HG03064 (cell line): Measurements from ENCODE around the gene COL27A1.

Experiments
- ATAC-seq: cut with Tn5 transposase; IDR thresholded peaks from one replicate; pipeline ENCODE4 v1.9.1; 2021; ENCODE audit warnings: low read depth; ENCODE audit not compliant: unreplicated experiment

COL27A1 gene

DNA sequence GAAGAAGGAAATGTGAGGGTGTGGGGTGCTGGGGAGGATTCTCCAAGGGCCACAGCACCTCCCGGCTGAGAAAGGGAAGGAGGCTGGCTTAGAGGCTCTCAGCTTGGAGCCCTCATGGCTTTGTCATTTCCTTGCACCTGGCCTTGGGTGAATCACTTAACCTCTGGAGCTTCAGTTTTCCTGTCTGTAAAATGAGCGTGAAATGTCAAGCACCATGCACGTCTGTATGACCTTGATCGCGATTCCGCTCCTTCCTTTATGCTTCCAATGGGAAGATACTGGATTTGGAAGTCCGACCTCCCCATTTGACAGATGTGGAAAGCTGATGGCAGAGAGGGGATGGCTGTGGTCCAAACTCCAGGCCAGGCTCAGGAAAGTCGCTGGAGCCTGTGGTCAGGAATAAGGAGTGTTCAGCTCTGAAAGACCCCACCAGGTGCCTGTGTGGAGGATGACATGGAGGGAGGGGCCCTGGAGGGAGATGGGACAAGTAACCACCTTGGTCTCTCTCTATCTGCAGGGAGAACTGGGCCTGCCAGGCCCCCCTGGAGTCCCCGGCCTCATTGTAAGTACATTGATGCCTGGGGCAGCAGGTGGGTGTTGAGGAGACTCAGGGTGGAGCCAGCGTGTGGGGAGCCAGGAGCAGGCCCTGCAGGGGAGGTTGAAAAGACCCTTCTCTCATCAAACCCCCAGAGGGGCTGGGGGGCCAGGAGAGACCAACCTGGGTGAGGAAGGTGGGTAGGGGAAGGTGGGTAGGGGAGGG is 66.5 kb downstream of the COL27A1 start:
- no peak for ATAC-seq

DNA sequence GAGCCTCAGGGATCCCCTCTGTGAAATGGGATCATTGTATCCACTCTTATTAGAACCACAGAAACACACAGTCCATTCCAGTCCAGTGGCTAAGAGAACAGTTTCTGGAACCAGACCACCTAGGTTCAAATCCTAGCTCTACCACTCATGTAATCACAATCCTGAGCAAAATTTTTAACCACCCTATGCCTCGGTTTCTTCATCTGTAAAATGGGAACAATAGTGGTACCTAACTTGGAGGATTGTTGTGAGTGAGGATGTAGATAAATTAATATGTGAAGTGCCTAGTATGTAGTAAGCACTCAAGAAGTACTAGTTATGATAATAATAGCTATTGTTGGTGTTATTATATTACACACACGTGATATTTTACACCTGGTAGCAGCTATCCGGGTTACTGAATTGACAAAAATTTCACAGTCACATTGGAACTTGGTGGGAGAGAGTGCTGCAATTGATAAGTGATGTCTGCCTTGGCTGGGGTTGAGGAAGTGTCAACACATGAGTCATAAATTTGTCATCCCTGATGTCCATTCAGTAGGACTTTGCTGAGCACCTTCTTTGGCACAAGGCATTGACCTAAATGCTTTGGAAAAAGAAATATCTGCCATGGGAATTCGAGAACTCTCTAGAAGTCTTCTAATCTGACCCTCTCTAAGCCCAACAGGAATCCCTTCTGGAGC is 68.4 kb downstream of the COL27A1 start:
- no peak for ATAC-seq

DNA sequence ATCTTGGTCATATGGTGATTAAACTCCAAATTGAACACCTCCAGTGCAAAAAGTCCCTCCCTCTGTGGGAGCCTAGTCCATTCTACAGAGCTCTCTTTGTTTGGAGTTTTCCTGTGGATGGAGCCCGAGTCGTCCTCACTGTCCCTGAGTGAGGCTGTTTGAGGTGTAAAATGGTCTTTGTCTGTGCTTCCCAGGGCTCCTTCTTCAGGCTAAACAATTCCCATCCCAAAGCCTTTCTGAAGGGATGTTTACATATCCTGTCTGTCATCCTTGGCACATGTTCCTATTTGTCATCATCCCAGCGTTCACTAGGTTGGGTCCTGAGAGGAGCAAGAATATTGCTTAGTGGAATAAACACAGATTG is 68.9 kb downstream of the COL27A1 start:
- no peak for ATAC-seq

DNA sequence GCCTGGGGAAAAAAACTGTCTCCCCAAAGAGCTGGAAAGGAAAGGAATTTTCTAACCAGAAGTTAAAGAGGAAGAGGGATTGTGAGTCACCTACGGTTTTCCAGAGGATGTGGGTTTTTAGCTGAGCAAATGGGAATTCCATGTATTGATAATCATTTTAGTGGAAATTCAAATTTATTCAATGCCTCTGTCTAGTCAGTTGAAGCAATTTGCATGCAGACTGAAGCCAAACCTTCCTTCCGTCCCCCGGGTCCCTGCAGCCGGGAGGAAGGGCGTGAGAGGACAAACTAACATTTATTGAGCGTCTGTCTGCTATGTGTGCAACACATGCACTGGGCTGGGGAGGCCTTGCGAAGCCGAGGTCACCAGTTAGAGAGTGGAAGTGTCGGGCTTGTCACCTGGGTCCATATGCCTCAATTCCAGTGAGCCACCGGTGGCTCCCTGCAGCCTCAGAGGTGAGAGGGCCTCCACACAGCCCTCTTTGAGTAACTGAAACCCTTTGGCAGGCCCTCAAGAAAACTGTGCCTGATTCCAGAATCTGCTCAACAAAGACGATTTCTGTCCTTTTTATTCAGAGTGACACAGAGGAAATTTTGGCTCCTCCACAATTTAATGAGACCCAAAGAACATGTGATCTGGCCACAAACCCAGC is 70.3 kb downstream of the COL27A1 start:
- ATAC-seq: no peak

DNA sequence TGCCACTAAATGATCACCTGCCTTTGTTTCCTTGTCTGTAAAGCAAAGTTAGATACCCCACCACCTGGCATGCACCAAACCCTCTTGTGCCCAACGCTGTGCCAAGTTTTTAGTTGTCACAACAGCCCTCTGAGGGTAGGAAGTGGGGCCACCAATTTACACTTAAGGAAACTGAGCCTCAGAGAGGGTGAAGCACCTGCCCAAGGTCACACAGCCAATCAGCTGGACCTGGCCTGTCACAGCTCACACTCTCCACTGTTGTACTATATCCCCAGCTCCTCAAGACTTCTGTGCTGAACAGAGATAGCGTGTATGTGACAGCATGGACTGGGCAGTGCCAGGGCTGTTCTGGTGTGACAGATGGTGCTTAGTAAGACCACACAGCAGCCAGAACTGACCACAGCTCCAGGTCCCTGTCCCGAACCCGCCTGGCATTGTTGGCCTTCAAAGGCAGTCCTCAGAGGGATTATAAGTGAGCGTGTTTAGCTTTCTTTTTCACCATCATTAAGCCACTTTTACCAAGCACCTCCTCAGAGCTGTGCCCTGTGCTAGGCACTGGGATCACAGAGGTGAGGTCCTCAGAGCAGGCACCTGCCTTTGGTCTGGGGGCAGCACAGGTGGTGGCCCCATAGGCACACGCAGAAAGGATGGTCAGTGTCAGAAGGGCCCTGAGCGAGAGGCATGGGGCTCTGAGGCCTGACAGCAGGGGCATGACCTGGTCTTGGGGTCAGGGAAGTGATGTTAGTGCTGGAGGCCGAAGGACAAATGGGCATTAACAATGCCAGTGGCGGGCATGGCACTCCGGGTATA is 71.1 kb downstream of the COL27A1 start:
- no peak for ATAC-seq

DNA sequence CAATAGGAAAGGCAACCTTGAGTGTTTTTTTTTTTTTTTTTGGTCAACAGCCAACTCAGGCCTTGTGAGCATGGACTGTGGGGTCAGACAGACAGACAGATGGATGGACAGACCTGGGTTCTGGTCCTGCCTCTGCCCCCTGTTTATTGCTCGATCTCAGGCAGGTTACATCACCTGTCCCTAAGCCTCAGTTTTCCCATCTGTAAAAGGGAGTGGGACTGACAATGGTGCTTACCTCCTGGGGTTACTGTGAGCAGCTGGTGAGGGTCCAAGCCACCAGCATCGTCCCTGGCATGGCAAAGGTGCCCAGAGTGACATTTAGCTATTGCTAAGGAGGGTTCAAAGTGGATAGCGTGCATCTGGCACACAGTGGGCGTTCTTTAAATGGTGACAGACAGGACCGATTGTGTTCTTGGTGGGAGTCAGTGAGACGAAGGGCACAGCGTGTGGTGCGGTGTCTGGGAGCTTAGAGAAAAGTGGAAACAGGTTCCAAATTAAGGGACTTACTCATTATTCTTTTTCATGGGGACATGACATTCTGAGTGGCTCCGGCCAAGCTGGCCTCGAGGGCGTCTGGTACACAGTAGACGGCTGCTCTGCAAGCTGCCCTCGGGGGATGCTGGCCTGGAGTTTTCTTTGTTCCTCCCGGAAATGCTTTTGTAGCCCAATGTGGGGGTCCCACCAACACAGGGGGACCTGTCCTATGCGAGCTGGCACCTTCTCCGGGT is 72.1 kb downstream of the COL27A1 start:
- no peak for ATAC-seq

DNA sequence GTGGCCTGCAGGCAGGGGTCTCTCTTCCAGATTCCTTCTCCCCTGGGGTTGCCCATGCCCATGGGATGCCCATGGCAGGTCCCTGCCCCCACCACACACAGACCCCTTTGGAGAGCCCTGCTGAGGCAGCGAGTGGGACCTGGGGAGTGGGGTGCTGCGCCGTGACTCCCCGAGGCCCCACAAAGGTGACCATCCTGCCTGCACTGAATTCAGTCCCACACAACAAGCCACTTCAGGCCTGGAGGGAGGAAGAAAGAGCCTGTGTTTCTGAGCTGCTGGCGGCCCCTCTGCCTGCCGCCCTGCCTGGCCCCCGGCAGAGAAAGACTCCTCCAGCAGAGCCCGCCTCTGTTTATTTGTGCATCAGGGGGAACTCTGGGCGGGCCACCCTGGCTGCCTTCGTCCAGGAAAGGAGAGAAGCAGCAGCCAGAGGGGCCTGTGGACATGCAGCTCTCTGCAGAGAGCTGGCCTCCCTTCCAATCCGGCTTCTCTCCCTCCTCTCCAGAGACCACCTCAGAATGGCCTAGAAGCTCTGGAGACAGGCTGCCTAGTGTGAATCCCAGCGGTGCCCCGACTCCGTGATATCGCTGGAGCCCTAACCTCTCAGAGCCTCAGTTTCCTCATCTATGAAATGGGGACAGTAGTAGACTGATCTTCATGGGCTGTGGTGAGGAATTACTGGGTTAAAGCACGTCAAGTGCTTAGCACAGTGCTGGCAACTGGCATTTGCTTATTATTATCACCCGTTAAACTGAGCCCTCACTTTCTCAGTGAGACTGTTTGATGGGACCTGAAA is 72.9 kb downstream of the COL27A1 start:
- ATAC-seq: no peak

DNA sequence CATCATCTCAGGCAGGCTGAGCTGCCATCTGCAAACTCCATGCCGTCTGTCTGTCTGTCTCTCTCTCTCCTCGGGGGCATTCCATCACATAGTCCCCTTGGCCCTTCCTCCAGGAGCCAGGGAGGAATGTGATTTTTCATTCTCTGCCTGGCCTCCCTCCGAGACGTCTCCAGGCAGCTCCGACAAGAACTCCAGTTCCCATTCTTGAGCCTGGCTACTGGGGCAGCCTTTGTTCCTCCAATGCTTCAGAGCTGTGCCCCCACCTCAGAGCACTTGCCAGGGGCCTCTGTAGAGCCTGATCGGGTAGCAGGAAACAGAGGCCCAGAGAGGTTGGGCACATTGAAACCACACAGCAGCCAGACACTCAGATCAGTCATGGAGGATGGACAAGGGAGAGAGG is 74.0 kb downstream of the COL27A1 start:
- no peak for ATAC-seq

DNA sequence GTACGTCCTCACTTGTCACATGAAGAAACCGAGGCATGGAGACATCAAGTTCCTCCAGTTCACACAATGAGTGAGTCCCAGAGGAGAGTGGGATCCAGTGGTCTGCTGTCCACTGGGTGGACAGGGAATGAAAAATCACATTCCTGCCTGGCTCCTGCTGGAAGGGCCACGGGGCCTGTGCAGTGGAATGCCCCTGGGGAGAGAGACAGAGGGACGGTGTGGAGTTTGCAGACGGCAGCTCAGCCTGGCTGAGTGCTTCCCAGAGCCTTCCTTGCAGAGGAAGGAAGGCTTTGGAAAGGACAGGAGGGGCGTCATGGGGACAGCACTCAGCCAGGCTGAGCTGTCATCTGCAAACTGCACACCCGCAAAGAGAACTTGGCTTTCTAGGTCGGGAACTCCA is 74.7 kb downstream of the COL27A1 start:
- no peak for ATAC-seq

DNA sequence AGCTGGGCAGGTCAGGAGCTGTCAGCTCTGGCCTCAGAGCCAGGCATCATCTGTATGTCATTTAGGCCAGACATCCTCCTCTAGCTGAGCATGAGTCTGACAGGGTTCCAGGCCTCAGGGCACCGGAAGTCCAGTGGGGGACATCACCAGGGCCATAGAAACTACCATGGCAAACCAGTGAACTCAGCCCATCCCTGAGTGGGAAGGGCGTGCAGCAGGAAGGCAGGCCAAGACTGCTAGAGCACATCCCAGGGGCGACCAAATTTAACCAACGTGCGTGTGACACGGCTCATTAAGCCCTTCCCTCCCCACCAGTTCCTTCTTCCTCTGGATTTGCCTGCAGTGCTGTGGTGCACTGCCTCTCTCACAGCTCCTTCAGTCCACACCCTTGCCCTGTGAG is 75.9 kb downstream of the COL27A1 start:
- ATAC-seq: no peak

DNA sequence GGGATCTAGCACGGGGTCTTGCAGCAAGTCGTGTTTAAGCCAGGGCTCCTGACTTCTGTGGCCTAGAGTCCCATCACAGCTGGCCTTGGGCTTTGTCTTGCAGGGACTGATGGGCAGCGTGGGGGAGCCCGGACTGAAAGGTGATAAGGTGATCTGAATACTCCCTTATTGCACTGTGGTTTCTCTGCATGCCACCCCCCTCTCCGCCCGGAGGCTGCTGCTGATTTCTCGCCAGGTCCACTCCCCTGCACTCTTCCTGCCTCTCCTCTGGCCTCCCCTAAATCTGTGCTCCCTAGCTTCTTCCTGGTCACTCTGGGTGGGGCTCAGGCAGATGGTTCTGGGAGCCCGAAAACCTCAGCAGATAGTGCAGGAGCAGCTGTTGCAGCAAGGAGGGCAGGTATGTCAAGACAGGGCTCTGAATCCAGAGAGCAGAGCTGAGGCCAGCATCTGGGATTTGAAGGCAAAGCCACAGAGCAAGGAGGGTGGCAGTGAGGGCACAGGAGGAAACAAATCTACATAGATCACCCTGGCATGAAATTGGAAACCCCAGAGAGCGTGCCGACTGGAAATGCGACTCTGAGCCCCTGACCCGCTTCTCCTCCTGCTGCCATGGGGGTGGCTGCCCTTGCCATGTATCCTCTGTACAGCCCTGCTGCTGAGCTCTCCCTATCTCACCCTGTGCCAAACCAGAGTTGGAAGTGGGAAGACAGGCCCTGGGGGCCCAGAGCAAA is 76.5 kb downstream of the COL27A1 start:
- no peak for ATAC-seq

DNA sequence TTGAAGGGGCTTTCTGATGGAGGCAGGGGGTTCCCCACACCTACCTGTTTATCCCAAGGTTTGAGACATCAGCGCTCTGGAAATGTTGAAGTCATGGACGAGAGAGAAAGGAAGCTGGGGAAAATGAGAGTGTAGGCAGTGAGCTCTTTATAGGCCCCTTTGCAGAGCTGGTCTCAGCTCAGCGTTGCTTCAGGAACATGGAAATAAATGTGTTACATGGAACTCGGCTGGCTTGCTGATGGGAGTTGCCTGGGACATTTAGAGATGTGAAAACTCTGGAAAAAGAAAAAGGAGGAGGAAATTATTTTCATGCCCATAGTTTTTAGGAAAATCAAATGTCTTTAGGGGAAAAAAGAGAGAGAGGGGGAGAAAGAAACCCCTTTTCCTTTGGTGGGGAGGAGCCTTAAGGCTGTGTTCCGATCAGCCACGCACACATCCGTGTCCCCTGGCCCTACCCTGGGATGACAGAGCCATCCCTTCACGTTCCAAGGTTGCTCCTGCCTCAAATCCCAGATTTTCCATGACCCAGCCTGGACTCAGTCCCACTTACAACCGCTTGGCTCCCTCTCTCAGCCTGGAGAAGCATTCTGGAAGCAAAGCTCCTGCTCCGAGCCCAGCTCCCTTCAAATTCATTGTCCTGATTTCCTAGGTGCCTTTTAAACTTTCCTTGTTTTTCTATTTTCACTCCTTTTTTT is 78.3 kb downstream of the COL27A1 start:
- ATAC-seq: no peak

DNA sequence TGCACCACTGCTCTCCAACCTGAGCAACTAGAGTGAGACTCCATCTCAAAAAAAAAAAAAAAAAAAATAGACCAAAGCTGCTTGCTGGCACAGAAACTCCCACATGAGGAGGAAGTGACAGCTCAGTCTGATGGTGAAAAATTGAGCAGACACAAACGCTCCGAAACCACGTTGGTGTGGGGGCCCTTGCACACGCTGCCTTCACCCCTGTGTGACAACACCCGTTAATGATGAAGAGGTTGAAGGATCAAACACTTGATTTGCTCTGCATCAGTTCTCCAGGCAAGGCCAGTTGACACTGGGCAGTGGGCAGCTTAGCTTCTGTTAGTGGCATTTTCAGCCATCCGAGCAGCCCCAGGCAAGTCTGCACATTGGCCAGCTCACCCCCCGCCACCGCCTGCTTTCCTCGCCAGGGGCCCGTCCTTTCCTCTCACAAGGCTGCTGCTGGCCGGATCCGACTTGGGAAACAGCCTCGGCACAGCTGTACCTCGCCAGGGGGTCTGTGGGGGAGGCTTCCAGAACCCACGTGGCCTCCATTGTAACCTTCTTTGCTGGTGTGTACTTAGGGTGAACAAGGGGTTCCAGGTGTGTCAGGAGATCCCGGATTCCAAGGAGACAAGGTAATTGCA is 79.8 kb downstream of the COL27A1 start:
- no peak for ATAC-seq

DNA sequence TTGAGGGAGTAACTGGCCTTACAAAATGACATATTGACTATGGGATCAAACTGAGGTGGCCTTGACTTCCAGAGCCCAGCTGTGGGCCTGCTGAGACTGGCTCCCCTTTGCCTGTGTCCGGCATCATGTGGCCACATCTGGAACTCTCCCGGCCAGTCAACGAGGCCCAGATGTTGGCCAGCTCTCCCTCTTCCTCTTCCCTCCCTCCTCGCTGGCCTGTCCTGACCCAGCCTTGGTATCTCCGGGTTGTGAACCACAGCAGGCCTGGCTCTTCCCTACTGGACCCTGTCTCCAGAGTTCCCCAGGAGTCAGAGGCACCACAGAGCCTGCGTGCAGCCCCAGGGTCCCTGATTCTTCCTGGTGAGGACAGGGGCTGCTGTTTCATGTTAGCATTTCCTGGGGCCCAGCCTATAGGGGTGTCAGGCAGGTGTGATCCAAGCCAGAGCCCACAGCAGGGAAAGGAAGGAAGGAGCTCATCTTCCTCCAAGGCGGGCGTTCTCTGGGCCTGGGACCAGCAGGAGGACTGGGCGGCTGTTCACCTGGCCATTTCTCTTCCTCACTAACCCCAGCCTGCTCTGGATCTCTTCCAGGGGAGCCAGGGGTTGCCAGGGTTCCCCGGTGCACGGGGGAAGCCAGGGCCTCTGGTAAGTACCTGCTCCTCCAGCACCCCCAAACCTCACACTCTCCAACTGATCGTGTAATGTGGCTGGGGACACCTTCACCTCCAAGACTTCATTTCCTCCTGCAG is 81.2 kb downstream of the COL27A1 start:
- ATAC-seq: no peak

DNA sequence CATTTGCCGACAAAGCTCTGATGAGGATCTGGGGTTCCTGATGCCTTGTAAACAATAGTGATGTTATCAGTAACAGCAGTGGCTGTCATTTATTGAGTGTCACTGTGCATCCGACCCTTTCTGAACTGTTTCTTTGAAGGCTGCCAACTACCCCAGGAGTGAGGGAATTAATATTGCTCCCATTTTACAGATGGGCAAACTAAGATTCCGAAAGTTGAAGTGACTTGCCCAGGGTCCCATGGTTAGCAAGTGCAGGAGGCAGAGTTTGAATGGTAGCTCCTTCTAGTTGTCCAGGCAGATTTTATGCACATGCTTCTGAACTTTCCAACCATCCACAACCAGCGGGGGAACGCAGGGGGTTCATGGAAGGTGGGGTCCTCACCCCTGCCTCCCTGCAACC is 81.9 kb downstream of the COL27A1 start:
- no peak for ATAC-seq

DNA sequence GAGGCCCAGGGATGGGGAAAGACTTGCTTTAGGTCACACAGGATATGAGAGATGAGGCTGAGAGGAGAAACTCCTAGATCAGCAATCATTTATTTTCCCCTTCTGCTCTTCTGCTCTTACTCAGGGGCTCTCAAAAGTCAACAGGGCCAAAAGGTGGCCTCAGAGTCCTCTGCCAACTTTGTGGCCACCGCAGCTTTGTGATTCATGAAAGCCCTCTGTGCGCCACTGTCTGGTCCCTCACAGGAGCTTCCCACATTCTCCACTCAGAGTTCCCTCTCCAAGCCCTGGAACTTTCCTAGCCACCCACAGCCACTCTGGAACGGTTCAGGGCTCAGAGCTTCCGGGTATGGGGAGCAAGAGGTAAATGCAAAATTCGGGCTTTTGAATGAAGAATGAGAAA is 82.4 kb downstream of the COL27A1 start:
- no peak for ATAC-seq

DNA sequence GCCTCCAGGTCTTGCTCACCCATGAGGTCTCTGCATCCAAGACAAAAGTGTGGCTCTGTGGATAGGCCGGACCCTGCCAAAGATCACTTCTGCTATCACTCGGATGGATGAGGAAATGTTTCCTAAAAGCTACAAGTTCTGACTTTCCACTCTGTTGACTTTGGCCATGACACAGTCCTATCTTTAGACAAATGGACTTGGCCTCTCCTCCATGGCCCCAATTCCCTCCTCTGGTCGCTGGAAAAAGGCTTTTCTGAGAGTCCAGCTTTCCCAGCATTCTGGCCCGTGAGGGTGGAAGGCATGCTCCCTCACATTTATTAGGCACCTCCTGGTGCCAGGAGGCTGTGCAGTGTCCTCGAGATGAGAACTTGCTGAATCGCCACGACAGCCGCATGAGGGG is 83.1 kb downstream of the COL27A1 start:
- ATAC-seq: no peak
